Fibroblast of lung (primary cell): ENCODE data around the gene KHDC1L.

Experiments used
- CTCF ChIP-seq, 2 donors: IDR thresholded peaks in 1 of 2; conservative IDR thresholded peaks in 1 of 2; 1 replicate in 1 of 2; 2 replicates in 1 of 2; pipeline ENCODE4 v1.5.1; 2011 to 2012; ENCODE audit warnings: low read length in 2 of 2, control low read depth in 1 of 2, inconsistent platforms in 1 of 2, low read depth in 1 of 2, mild to moderate bottlenecking in 1 of 2
- EZH2 ChIP-seq: IDR thresholded peaks from 2 replicates; pipeline ENCODE4 v1.5.1; 2012; ENCODE audit warnings: low read length, control low read depth, mild to moderate bottlenecking; ENCODE audit errors: missing control alignments

DNA sequence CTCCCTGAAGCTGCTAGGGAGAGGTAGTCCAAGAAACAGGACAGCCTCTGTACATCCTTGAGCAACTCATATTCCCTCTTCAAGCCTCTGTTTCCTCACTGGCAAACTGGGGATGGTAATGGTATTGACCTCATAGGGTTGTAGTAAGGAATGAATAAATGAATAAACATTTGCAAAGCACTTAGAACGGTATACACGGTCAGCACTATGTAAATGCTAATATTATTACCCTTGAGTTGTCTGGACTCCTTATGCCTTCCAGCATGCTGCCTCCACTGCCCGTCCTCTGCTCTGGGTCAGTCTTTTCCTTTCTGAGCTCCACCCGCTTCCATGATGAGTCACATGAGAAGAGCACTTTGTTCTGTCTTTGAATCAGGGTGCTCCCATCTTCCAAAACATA, 50.6 kb downstream of the KHDC1L start:
- TF ChIP-seq CTCF (conservative IDR thresholded peaks at IDR 0.05 in 1 of 2, IDR thresholded peaks at IDR 0.05 in 1 of 2; ENCODE audit: low read depth in 1 of 2, low read length in 2 of 2) (no peak), EZH2 (no peak)
